Stimulated activated CD8-positive, alpha-beta memory T cell treated with anti-CD3 and anti-CD28 coated beads, Interleukin-4, amount 100 ng/mL, for 48 hours (primary cell): ENCODE data around the gene SCYL2.
"Not testable (repeated sequence)": the region's sequence is repeated elsewhere in the genome, so short reads cannot be mapped to it uniquely, and the experiment has no call there.

ENCODE experiments used
- DNase-seq: peaks from one replicate; pipeline ENCODE4 v3.0.0-alpha.2; 2020

Gene SCYL2

DNA sequence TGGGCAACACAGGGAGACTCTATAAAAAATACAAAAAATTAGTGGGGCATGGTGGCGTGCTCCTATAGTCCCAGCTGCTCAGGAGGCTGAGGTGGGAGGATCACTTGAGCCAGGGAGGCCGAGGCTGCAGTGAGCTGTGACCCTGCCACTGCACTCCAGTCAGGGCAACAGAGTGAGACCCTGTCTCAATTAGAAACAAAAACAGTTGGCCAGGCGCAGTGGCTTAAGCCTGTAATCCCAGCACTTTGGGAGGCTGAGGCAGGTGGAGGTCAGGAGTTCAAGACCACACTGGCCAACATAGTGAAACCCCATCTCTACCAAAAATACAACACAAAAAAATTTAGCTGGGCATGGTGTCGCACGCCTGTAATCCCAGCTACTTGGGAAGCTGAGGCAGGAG lies 1.9 kb upstream of the SCYL2 start:
- not testable (repeated sequence) for DNase-seq

DNA sequence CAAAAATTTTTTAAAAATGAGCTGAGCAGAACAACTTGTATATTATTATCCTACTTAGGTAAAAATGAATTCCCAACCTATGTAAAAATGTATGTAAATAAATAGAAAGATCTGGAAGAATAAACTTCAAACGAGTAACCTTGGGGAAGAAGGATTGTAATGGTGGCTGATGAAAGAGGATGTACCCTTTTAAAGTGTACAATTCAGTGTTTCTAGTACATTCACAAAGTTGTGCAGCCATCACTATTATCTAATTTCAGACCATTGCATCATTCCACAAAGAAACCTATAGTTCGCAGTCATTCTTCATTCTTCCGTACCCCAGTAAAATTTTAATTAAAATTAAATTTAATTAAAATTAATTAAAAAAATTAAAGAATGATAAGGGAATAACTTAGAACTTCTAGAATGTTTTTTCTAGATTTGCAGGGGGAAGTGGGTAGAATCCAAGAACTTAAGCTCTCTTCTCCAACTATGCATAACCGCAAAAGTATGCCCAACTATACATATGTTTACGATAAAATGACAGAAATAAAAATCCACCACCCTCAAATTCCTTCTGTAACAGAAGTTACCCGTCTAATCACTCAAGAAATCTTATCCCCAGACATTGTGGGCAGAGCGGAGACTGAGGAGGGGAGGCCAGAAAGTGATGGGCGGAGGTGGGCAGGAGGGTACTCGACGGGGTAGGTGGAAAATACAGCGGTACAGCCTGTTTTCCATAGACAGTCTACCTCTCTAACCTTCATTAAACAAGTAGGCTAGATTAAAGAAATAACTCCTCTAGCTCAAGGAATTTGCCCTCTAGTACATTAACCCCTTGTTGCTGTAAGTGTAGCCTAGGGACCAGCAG lies 1.0 kb upstream of the SCYL2 start:
- no peak for DNase-seq

DNA sequence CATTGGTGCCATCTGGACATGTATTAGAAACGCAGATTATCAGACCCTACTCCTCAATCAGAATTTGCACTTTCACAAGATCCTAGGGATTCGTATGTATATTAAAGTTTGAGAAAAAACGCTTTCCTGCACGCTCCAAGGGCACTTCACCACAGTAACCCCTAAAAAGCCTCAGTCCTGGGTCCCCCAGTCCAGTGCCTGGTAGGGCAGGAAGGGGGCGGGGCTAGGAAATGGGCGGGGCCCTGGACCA lies 467 bp upstream of the SCYL2 start:
- peak; percentile 98 for DNase-seq

DNA sequence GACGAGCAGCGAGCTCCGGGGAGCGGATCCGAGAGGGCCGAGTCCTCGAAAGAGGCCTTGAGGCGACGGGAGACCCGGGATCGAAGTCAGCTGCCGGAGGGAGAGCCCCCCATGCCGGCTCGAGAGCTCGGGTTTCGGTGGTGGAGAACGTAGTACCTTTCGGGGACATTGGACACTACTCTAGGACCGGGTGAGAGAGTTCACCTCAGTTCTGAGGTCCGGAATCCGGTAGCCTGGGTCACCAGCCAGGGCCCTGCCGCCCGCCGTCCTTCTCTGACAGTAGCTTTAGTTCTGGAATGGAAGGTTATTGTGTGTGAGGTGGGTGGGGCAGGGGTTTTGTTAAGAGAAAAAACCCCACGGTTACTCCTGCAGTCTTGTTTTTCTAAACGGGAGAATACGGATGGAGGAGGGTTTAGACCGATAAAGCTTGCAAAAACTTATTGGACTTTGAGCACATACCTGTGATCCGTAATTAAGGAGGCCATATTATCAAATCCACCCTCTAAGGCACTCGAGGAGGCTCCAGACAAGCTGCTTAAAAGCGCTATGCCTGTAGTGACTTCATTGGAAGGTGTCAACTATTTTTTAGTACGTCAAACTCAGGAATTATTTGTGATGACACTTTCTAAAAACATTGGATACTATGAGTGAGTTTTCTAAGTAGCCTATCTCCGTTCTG lies 765 bp downstream of the SCYL2 start:
- peak; percentile 39 for DNase-seq

DNA sequence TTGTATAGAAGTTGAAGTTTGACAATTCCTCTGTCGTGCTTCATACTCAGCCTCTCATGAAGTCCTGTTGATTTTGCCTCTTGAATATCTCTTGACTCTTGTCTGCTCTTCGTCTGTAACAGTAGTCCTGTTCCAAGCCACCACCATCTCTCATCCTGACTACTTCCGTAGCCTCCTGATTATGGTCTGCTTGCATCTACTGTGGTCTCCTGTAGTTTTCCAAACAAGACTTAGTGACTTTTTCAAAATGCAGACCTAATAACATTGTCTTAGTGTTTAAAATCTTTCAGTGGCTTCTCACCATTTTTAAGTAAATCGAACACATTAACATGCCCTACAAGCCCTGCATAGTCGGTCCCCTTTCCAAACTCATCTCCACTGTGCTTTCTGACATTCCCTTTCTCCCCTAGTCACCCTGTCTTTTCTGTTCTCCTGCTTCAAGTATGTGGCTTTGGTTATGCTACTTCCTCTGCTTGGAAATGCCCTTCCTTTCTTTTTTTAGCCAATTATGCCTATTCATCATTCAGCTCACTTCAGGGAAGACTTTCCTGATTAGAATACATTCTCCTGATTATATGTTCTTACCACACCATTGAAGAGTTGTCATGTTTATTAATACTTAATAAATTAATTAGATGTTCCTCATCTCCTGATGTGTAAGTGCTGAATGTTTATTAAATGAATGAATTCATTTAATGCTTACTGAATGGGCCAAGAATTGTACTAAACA lies 2.0 kb downstream of the SCYL2 start:
- no peak for DNase-seq

DNA sequence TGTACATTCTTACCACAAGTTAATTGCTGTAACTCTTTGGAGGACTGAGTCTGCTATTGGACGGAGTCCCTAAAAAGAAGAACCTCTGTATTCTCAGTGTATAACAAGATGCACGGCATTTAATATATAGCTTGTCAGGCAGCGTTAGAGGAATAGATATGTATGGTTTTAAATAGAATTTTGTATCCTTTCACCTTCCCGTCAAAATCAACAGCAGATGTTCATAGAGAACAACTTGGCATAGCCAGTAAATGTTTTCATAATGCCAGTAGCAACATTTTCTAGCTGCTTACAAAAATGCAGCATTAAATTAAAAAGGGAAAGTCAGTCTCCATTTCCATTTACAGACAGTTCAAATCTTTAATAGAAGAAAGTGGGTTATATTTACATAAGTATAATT lies 6.8 kb downstream of the SCYL2 start:
- DNase-seq, result no peak

DNA sequence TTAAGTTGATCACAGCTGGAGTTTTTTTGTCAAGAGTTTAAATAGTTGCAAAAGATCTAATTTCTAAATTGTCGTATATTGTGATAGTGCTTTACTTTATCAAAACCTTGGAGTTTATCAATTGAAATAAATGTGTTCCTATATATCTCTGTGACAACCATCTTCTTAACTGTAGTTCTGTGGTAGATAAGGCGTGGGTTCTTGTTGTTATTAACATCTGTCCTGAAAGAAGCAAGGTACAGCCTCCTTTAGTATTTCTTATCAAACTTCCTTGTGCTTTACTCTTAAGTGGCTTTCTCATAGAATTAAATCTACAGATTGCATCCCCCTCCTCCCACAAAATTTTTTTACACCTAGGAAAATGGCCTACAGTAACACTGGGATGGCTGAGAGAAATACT lies 7.3 kb downstream of the SCYL2 start:
- DNase-seq, result no peak

DNA sequence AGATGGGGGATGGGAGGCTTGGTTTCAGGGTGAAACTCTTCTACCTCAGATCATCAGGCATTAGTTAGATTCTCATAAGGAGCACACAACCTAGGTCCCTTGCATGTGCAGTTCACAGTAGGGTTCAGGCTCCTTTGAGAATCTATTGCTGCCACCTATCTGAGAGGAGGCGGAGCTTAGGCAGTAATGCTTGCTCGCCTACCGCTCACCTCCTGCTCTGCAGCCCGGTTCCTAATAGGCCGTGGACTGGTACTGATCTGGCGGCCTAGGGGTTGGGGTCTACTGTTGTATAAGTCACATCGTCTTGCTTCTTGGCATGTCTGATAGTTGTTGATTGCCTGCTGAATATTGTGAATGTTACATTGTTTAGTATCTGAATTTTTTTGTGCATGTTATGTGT lies 12.2 kb downstream of the SCYL2 start:
- DNase-seq, result no peak

DNA sequence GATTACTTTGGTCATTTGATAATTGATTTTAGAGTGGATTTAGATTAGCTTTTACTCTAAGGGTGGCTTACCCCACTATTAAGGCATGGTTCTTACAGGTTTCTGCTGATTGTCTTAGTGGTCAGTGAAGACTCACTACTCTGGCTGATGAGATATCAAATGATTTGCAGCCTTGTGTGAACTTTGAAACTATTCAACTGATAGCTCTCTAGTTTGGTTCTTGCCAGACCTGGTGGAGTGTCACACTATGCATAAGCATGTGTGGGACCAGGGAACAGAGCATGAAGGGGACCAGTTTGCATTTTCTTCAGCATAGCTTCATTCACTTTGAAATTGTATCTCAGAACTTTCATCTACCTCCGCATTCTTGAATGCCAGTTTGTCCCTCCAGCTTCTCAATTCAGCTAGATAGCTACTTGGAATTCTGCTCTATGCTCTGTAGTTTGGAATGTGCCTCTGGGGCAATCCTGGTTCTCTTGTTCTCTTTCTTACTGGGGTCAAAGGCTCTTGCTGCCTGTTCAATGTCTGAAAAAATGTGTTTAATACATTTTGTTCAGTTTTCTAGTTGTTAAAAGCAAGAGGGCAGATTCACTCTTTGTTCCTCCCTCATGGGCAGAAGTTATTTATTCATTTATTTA lies 12.7 kb downstream of the SCYL2 start:
- DNase-seq, result no peak

DNA sequence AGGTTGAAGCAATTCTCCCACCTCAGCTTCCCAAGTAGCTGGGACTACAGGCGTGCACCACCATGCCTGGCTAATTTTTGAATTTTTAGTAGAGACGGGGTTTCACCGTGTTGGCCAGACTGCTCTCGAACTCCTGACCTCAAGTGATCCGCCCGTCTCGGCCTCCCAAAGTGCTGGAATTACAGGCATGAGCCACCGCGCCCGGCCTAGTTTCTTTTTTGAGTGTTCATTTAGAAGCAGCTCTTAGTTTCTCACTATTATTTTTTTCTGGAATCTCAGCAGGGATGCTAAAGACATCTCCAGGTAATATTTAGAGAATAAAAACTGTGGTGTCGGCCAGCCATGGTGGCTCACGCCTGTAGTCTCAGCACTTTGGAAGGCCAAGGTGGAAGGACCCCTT lies 17.6 kb downstream of the SCYL2 start:
- not testable (repeated sequence) for DNase-seq

DNA sequence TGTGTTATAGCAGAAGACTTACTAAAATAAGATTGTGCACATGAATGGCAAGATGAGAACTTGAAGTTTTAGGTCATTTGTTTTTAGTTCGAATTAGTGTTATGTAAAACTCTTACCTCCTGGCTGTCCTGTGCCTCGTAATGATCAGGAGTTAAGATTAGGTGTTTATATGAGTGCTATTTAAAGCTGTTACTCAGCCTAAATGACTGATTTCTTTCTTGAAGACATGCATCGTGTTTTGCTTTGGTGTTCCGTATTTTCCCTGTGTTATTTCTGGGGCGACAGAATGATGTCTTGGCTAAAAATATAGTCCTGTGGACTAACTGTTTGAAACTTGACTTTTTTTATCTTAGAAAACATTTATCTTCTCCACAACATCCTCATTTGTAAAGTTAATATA lies 22.1 kb downstream of the SCYL2 start:
- DNase-seq, result no peak

DNA sequence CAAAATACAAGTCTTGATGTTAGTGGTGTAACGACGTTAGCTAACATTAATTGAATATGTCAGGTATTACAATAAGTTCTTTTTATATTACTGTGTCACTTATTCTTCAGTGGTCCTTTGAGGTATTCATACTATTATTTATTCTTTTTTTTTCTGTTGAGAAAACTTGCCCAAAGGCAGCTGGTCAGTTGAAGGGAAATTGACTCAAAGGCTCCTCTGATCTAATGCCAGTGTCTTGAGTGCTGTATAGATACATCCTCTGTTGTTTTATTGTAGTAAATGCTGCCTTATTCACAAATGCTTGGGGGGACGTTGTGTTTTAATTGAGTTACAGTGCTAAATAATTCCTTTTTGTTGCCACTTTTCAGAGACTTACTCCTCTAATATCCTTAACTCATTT lies 23.0 kb downstream of the SCYL2 start:
- DNase-seq, result no peak

DNA sequence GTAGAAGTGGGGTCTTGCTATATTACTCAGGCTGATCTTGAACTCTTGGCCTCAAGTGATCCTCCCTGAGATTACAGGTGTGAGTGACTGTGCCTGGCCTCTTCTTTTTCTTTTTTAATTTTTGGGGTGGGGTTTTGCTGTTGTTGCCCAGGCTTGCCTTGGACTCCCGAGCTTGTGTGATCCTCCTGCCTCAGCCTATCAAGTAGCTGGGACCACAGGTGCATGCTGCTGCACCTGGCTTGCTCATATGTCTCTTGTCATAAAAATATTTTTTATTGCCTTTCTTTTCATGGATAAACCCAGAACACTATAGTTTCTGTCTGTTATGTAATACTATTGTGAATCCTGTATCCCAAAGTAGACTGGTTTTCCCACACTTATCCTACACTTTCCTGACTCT lies 26.0 kb downstream of the SCYL2 start:
- DNase-seq, result no peak

DNA sequence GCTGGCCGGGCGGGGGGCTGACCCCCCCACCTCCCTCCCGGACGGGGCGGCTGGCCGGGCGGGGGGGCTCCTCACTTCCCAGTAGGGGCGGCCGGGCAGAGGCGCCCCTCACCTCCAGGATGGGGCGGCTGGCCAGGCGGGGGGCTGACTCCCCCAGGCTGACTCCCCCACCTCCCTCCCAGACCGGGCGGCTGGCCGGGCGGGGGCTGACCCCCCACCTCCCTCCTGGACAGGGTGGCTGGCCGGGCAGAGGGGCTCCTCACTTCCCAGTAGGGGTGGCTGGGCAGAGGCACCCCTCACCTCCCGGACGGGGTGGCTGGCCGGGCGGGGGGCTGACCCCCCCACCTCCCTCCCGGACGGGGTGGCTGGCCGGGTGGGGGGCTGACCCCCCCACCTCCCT lies 27.4 kb downstream of the SCYL2 start:
- not testable (repeated sequence) for DNase-seq

DNA sequence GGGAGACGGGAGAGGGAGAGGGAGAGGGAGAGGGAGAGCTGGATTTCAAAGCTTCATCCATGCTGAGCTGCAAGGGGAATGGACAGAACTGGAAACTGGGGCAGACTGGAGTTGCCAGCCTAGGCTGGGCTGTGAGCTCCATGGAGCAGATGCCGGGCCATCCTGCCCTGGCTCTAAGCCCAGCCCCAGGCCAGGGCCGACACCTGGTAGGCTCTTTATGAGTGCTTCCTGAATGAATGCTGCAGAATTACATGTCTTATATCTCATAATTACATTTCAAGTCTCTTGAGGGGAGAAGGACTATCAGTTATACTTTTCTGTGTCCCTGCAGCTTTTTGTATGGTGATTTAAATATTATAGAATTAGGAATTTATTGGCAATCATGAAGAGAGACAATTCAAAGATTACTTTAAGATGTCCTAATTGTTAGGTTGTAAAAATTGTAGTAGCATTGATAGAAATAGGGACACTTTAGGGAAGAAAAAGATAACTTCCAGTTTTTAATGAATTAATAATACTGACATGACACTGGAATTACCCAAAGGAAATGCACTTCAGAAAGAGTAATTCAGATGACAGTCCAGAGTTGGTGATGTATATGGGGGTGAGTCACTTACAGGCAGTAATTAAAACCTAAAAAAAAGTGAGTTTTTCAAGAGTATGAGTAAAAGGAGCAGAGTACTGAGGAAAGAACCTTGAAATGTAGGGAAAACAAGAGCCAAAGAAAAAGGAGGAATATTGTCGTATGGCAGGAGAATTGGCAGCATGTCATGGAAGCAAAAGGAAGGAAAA lies 29.0 kb downstream of the SCYL2 start:
- DNase-seq, result no peak

DNA sequence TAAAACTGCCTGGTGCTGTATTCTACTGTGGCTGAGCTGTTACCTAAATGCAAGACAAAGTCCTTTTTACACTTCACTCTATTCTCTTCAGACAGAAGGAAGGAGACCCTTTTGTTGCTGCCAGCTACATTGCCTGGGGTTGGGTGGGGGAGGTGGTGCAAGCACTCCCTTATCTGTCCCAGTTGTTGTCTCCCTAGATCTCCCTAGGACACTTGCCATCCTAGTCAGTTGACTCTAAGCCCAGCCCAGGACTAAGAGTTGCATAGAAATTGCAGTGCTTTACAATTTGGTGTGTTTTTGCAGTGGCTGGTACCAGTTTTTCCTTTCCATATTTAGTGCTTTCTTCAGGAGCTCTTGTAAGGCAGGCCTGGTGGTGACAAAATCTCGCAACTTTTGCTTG lies 35.1 kb downstream of the SCYL2 start:
- DNase-seq, result no peak

DNA sequence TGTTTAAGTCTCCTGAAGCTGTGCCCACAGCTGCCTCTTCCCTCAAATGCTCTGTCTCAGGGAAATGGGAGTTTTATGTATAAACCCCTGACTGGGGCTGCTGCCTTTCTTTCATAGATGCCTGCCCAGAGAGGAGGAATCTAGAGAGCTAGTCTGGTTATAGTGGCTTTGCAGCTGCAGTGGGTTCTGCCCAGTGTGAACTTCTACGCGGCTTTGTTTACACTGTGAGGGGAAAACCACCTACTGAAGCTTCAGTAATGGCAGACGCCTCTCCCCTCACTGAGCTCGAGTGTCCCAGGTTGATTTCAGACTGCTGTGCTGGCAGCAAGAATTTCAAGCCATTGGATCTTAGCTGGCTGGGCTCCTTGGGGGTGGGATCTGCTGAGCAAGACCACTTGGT lies 36.9 kb downstream of the SCYL2 start:
- DNase-seq, result no peak

DNA sequence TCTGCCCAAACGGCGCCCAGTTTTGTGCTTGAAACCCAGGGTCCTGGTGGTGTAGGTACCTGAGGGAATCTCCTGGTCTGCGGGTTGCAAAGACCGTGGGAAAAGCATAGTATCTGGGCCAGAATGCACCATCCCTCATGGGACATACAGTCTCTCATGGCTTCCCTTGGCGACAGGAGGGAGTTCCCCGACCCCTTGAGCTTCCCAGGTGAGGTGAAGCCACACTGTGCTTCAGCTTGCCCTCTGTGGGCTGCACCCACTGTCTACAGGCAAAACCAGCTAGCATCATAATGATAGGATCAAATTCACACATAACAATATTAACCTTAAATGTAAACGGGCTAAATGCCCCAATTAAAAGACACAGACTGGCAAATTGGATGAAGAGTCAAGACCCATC lies 37.4 kb downstream of the SCYL2 start:
- DNase-seq, result not testable (repeated sequence)

DNA sequence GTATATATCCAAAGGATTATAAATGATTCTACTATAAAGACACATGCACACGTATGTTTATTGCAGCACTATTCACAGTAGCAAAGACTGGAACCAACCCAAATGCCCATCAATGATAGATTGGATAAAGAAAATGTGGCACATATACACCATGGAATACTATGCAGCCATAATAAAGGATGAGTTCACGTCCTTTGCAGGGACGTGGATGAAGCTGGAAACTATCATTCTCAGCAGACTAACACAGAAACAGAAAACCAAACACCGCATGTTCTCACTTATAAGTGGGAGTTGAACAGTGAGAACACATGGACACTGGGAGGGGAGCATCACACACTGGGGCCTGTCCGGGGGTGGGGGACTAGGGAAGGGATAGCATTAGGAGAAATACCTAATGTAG lies 41.2 kb downstream of the SCYL2 start:
- DNase-seq, result not testable (repeated sequence)

DNA sequence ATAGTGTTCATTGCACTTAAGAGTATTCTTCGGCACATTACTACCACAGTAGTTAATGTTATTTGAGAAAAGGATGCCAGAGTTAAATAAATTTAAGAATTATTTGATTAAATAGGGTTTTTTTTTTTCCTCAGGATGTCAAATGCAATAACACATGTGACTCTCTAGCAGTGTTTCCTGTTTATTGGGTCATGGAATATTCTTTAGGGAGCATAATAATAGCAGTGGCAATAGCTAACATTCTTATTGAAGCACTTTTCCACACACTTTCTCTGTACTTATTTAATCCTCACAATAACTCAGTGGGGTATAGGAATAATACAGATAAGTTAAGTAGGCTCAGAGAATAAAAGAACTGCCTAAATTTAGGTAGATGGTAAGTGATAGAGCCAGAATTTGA lies 44.3 kb downstream of the SCYL2 start:
- no peak for DNase-seq

DNA sequence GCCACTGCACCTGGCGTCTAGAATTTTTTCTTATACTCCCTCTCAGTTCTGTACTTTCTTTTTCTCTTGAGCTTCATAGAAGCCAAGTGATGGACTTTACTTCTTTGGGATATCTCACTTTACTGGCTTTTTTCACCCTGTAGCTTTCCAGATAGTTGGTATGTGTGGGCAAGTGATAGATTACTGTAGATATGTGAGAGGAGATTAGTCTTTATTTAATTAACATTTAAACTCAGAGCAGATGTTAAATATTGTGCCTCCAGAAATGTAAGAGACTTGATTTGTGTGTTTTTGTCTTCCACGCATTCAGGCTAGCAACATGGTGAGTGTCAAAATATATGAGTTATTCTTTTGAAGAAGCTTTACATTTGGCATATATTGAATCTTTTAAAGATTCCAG lies 50.4 kb downstream of the SCYL2 start:
- no peak for DNase-seq

DNA sequence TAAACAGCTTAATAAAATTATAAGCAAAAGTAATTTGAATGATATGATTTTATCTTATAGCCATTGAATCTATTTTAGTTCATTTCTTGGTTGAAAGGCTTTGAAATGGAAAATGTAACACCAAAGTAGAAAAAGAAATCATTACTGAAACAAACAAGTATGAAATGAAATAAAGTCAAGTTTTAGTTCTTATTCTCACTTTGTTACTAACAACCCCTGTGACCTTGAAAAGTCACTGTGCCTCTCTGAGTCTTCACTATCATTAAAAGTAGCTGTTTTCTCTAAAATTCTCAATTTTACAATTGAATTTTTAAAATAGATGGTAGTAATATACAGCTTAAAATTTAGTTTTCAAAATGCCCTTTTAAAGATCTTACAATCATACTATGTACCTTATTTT lies 57.5 kb downstream of the SCYL2 start:
- DNase-seq, result no peak

DNA sequence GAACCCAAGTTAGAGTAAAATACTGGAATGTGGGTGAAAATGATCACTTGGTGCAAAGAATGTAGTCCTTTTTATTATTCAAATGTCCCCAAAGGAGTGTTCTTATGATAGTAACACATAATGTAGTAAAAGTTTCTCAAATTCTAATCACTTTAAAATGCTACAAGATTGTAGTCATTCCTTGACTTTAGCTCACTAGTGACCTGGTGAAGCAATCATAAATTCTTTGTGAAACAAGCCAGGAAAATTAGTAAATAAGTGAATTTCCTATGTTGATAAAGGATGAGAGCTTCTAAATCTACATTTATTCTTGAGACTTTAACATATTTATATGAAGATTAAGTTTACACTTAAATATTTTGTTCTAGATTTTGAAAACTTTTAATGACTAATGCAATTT lies 59.2 kb downstream of the SCYL2 start:
- no peak for DNase-seq
